Activated T-helper 1 cell treated with anti-CD3 and anti-CD28 coated beads, Interleukin-2, amount 50 U/mL, for 16 hours (primary cell): ENCODE data around the gene TMEM238L.
"Not testable (repeated sequence)": the region's sequence is repeated elsewhere in the genome, so short reads cannot be mapped to it uniquely, and the experiment has no call there.

Experiments
- DNase-seq, 2 donors: peaks; one replicate each; pipeline ENCODE4 v3.0.0-alpha.2; 2020; ENCODE audit warnings: low read depth in 1 of 2, low spot score in 1 of 2

The TMEM238L gene, protein sequence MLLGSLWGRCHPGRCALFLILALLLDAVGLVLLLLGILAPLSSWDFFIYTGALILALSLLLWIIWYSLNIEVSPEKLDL

DNA sequence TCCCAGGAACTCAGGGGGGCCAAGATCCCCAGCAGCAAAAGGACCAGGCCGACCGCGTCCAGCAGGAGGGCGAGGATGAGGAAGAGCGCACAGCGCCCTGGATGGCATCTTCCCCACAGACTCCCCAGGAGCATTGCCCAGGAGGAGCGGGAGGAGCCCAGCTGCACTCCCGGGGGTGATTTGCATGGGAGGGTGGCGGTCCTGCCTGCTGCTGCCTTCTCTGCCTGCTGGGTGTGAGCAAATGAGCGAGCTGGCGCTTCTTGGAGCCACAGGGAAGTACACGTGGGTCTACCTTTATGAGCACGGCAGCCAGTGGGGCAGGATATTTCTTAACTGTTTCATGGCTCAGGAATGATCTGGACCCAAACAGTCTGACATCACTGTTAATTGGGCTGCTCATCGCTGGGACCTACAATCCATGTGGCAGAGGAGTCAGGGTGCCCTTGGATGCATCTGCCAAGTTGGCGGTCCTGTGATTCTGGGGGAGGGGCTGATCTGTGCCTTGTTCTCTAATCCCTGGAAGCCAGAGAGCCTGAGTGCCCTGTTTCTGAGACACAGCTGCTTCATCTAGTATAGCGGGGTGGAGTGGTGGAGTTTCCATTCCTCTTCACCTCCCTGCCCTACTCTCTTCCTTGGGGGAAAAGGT, at the start of gene TMEM238L:
TSS of gene TMEM238L (minus strand) at position 270 of the 646 bp plus-strand sequence. CDS start at position 134, 136 bp downstream.
- DNase-seq = no peak

DNA sequence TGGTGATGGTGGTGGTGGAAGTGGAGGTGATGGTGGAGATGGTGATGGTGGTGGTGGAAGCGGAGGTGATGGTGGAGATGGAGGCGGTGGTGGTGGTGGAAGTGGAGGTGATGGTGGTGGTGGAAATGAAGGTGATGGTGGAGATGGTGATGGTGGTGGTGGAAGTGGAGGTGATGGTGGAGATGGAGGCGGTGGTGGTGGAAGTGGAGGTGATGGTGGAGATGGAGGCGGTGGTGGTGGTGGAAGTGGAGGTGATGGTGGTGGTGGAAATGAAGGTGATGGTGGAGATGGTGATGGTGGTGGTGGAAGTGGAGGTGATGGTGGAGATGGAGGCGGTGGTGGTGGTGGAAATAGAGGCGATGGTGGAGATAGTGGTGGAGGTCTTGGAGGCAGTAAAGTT, 42.7 kb upstream of the TMEM238L start:
- DNase-seq = not testable (repeated sequence)

DNA sequence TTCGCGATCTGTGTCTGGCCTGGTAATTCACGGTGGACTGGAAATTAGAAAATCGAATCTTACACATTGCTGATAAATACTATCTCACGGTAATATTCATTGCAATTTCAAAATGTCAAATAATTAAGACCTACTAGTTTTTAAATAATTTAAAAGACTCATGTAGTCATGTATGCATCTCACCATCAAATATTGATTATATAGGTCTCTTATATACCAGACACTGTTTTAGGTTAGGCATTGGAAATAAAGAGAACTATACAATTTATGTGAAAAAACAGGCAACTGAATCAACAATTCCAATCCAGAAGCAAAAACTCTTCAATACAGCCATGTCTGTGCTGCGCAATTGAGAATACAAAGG, 41.5 kb upstream of the TMEM238L start:
- no peak for DNase-seq

DNA sequence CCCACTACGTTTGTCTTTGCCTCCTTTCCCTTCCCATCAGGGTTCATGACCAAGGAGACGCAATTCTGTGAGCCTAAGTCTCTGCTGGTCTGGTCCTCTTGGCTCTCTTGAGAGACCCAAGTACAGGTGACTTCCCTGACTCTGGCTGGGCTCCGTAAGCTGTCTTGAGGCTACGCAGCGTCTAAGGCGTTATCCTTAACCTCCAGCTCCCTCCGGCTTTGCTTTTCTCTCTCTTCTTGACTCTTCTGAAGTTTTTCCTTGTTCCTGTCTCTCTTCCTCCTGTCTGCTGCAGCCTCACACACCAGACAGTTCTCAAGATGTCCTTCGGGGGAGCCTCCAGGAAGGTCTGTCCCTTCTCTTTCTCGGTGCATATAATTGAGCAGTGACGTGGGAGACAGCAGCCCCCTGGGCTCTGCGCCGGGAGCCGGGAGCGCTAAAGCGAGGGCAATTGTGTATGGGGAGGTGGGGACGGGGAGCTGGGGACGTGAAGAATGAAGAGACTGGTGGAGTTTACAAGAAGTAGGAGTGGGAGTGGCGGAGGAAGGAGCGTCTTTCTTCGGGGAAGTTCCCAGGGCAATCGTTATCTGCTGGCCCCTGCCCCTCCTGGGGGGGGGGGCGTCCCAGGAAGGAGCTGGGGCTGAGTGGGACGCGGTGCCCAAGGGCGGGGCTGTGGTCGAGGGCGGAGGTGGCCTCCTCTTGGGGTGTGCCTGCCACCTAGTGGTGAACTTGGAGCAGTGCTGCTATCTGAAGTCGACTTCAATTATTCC, 40.9 kb upstream of the TMEM238L start:
- peak; percentile 32 to 42 for DNase-seq

DNA sequence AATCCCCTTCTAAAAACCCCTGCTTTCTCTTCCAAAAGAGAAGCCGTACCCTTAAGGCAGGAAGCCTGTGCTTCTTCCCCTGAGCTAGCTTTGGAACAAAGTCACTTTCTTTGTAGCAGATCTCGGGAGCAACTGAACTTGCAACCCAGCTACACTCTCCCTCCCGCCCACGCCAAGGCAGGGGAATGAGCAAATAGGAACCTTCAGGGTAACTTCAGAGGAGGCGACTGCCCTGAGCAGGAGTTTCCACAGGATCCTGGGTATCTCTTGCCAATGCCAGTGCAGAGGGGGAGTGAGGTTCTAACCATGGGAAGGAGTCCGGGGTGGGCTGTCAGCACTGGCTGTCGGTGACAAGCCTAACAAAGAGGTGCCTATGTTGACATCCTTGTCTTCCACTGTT, 39.9 kb upstream of the TMEM238L start:
- DNase-seq = no peak

DNA sequence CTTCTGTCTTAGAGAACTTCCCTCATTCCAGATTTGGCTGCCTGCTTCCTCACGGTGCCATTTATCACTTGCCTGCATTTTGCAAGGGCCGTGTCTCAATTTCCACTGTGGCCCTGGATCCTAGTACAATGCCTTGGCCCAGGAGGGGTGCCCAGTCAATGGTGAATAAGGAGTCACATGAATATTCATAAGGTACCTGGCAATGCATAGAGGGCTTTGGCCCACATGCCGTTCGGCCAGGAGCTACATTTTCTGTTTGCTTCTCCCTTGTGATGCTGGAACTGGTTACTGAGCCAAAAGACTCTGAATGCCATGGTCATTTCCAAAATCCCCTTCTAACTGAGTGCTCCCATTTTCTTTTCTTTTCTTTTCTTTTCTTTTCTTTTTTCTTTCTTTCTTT, 38.8 kb upstream of the TMEM238L start:
- no peak for DNase-seq

DNA sequence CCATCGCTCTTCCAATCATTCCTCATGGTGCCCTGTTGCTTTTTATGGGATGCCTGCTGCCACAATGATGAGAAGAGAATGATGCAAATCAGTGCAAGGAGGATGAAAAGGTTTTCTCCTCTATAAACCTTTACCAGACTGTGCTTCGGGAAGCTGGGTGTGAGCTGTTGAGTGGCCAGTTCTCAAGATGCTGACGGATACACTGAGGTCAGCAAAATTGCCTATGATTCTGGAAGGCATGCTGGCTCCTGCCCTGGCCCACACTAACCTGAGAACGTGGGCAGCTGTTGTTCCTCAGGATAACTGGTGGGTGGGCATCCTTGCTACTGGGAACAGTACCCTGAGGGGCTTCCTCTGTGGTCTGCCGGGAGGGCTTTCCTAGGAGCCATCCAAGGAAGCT, 34.8 kb upstream of the TMEM238L start:
- no peak for DNase-seq

DNA sequence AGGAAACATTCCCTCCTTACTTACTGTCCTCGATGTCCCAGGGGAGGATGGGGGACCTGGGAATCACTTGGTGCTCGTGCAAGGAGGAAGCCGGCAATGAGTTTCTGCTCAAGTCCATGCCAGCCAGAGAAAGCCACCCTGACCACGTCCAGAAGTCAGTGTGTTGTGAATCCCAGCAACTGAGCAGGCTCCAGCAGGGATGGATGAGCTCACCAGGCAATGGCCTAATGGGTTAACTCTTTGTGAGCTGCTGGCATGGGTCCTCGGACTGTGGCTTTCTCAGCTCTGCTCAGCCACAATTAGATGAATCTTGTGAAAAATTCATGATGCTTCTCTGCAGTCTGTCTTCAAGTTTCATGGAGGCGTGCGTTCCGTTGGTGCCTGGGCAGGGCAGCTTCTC, 34.0 kb upstream of the TMEM238L start, which contains the start of gene PIRT:
TSS of gene PIRT (minus strand) at position 167 of the 400 bp plus-strand sequence. CDS start 12,442 bp downstream, outside the sequence.
- DNase-seq = no peak

DNA sequence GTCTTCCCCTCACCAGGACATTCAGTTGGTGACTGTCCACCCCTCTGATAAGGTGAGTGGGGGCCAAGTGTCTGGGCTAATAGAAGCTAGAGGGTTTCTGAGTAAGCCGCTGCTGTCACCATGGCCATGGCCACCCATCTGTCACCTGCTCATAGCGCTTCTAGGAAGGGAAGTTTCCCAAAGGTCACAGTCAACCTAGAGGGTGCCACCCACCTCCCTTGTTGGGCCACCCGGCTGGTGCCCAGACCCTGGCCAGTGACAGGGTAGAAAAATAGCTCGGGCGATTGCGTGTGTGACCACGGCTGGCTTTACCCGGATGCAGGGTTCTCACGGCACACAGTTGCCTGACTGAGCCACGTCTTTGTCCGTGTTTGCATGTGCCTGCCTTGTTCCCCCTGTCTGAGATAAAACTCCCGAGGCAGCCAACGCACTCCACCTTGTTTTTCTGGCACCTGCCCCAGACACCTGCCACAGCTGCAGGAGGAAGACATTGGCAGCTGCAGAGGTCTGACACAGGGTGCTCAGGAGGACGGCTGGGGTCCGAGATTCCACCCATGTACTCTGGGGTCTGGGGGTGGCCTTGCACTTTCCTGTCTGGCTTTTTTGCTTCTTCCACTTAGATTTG, 33.2 kb upstream of the TMEM238L start:
- no peak for DNase-seq

DNA sequence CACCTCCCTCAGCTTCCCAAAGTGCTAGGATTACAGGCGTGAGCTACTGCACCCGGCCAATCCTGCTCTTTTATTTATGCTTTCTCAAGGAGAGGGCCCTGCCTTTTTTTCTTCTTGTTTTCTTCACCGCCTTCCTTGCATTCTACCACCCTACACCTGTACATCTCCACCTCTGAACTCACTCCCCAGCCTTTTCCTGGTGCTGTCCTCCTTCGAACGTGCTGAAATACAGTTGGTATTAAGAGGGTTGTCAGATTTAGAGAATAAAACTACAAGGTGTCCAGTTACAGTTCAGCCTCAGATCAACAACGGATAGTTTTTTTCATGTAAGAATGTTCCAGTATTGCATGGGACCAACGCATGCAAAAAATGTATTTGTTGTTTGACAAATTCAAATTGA, 32.2 kb upstream of the TMEM238L start:
- no peak for DNase-seq

DNA sequence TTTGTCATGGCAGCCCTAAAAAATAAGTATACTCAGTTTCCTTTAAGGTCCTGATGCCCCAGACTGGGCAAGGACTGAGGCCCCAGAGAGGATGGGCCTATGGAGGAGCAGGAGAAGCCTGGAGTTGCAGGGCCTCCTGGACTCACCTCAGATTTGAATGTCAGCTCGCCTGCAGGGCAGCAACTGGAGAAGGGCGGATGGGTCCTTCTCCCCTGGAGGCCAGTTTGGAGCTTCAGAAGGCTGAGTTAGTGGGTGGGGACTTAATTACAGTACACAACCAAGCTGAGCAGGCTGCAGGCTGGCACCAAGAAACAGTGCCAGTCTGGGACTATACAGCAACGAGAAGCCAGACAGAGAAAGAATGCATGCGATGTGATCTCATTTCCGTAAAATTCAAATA, 27.8 kb upstream of the TMEM238L start:
- no peak for DNase-seq

DNA sequence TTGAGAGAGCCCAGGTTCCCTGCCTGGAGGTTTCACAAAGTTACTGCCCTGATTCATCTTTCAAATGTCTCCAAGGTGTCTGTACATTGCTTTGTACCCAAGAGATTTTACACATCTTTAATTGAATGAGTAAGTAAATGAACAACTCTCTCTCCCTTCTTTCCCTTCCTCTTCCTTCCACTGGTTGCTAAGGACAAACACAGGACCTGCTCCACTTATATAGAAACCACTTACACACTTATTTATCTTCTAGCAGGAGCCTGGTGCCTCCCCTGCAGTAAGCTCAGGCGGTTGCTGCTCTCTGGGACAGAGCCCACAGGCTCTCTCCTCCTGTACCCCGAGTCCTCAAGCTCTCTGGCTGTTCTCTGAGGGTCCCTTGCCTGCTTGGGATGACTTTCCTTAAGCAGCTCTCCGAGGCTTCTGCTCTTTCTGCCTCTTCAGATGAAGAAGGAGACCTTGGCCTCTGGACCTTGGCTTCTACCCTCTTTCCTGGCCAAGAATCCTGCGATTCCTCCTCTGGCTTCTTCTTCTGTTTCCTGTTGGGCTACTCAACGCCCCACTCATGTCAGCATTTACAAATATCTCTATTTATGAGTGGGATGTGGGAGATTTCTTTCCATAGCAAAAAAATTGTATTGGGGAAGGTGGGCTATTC, 24.1 kb upstream of the TMEM238L start:
- DNase-seq = no peak

DNA sequence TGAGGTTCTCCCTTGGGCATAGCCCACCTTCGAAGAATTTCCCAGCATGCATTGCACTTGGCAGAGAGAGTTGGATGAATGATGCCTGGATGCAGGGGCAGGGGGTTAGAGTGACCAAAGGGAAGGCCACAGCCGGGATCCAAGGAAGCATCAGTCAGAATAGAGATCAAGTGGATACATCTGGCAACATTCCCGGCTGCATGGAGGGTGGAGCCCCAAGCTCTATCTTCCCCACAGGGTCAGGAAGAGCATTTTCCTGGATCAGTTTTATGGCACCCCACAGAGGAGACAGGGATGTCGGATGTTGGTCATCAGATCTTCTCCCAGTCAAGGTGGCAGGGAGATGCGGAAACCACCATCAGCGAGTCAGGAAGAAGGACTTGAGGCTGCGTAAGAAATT, 21.0 kb upstream of the TMEM238L start:
- DNase-seq = no peak

DNA sequence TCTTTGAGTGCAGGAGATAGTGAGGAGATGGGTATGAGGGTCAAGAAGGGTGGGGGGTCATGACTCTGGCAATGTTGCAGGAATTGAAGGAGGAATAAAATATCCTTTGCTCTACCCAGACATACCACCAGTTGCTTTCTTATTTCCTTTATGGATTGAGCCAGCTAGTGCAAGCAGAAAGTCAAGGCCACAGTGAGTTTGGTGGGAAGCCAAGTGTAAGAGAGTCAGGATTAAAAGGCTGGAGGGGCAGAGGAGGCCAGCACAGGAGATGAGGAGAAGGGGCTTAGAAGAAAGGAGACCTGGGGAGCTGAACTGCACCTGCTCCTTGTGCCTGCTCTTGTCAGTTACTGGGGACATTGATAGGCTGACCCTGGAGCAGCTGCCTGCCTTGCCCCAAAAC, 17.9 kb upstream of the TMEM238L start:
- DNase-seq = no peak

DNA sequence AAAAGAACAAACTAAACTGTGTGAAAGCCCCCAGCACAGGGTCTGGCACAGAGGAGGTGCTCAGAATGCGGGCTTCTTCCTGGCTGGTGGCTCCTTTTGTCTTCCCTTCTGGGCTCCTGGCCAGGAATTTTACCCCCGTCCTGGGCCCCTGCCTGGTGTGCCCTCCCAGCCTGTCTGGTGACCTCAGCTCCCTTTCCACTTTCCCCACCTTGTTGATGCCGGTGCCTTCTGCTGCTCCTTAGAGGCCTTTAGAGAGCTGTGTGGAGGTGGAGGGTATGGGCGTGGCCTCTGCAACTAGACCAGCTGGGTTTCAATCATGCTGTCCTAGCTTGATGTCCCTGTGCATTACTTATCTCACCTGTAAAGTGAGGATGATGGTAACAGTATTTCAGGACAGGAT, 17.2 kb upstream of the TMEM238L start:
- DNase-seq = no peak

DNA sequence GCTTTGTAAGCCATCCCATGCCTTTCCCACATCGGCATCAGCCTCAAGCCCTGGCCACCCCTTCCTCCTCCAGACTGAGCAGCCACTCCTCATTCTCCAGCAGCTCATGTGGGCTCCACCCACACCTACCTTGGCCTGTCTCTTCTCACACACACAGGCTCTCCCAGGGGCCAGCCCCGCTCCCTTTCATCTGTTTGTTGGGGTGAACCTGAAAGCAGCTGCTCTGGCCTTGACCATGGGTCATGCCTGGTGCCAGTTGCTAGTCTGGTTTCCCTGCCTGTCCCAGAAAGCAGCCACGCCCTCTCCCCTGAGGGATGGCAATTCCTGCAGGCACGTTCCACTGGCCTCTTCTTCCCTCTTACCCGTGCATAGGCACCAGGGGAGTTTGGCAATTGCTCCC, 11.4 kb upstream of the TMEM238L start:
- no peak for DNase-seq

DNA sequence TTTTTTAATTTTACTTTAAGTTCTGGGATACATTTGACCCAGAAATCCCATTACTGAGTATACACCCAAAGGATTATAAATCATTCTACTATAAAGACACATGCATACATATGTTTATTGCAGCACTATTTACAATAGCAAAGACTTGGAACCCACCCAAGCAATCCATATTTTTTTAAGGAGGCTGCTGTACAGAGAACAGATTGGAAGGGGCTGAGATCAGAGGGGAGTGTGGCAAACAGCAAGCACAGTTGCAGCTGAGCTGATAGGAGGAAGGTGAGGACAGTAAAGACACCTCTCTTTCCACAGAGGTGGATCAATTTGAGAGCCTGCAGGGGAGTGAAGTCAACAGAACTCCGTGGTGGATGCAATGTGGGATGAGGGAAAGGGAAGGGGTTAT, 10.2 kb upstream of the TMEM238L start:
- no peak for DNase-seq

DNA sequence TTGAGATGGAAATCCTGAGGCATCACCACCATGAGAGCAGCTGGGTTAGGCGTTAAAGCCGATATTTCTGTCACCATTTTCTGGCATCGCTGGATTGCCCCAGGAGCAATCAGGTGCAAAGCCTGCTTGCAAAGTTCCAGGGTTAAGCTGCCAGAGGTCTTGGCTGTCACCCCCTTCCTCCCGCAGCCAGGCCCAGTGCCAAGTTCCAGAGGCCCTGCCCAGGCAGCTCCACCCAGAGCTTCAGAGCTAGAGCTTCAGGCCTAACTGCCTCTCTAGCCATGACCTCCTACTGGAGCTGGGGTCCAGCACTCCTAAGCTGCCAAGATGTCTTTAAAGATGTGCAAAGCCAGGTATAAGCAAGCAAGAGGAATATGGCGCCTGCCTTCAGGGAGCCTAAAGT, 8.8 kb upstream of the TMEM238L start:
- DNase-seq = no peak

DNA sequence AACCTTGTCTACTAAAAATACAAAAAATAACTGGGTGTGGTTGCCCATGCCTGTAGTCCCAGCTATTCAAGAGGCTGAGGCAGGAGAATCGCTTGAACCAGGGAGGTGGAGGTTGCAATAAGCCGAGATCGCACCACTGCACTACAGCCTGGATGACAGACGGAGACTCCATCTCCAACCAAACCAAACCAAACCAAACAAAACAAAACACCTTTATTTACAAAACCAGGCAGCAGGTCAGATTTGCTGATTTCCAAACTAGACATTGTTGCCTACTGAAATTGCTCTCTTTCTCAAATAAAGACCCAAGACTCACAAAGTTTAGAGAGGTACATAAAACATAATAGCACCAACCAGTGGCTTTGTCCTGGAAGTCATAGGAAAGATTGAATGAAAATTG, 5.7 kb upstream of the TMEM238L start:
- no peak for DNase-seq

DNA sequence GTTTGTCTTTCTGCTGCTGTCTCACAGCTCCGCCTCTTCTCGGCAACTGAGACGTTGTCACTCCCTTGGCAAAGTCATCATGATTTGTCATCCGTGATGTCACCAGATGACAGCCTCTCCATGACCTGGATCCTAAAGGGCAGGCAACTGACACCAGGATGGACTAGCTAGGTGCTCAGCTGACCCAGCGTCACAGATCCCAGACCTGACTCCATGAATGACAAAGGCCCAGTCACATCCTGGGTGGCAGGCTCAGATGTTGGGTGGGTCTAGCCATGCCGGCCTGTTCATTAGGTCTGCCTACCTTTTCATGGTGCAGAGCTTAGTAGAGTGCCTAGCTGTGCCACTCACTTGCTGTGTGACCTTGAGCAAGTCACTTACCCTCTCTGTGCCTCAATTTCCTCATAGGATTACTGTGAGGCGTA, 3.8 kb upstream of the TMEM238L start:
- DNase-seq = no peak

DNA sequence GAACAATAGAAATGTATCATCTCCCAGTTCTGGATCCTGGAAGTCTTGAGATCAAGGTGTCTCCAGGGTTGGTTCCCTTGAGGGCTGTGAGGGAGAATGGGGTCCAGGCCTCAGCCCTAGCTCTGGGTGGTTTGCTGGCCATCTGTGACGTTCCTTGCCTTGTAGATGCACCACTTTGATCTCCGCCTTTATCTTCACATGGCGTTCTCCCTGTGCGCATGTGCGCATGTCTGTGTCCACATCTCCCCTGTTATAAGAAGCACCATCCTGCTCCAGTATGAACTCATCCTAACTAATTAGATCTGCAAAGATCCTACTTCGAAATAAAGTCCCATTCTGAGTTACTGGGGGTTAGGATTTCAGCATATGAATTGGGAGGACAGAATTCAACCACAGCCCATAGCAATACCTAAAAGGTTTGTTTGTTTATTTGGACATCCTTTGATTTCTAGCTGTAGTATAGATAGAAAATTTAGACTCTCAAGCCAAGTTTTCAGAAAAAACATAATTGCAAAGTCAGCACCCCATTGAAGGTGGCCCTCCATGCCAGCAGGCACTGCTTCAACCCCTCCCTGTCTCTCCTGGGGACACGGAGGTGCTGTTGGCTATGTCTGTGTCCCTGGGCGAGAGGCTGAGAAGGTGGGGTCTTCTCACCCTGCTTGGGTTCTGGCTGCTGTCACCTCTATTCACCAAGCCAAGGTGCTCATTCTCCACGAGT, 2.8 kb upstream of the TMEM238L start:
- no peak for DNase-seq
